C4-2B (cell line): ENCODE data around the gene MINDY4.

ENCODE experiments used
- CTCF ChIP-seq: fragments of 450-650 bp; conservative IDR thresholded peaks from 2 replicates; pipeline ENCODE4 v1.5.1; 2017; ENCODE audit warnings: mild to moderate bottlenecking
- ZFX ChIP-seq: fragments of 450-650 bp; IDR thresholded peaks from 2 replicates; pipeline ENCODE4 v1.6.1; 2017

GRCh38 chr7:30903146-30903545 is 131.9 kb downstream of the MINDY4 start:
- TF ChIP-seq CTCF = no peak
- TF ChIP-seq ZFX = no peak
